Hepatocyte (in vitro differentiated cells): ENCODE measurements around the gene POLR2L. TPM values are rescaled to one million over a fixed set of nuclear protein-coding genes. Genes with fewer than 3 reads are reported as not detected.

ENCODE experiments used
- DNase-seq: peaks from one replicate; pipeline ENCODE4 v3.0.0-alpha.2; 2016; ENCODE audit warnings: low spot score
- H2AFZ ChIP-seq: fragments of 200-600 bp; sonication (generic); 2 replicates; pipeline ENCODE4 v1.6.0; 2016; ENCODE audit warnings: antibody characterized with exemption, mild to moderate bottlenecking
- H3K27ac ChIP-seq: fragments of 200-600 bp; sonication (generic); 2 replicates; pipeline ENCODE4 v1.5.1; 2016; ENCODE audit warnings: mild to moderate bottlenecking
- H3K27me3 ChIP-seq: fragments of 200-600 bp; sonication (generic); 2 replicates; pipeline ENCODE4 v1.6.1; 2016
- H3K36me3 ChIP-seq: fragments of 200-600 bp; sonication (generic); replicated peaks from 2 replicates; pipeline ENCODE4 v1.5.1; 2016; ENCODE audit warnings: low read depth; ENCODE audit not compliant: insufficient read depth
- H3K4me1 ChIP-seq: fragments of 200-600 bp; sonication (generic); 2 replicates; pipeline ENCODE4 v1.5.1; 2016; ENCODE audit warnings: mild to moderate bottlenecking, moderate library complexity; ENCODE audit not compliant: insufficient read depth
- H3K4me2 ChIP-seq: fragments of 200-600 bp; sonication (generic); 2 replicates; pipeline ENCODE4 v1.6.0; 2016
- H3K4me3 ChIP-seq: fragments of 200-600 bp; sonication (generic); 2 replicates; pipeline ENCODE4 v1.5.1; 2016; ENCODE audit warnings: mild to moderate bottlenecking
- H3K79me2 ChIP-seq: fragments of 200-600 bp; sonication (generic); 2 replicates; pipeline ENCODE4 v1.6.0; 2017; ENCODE audit warnings: mild to moderate bottlenecking
- H3K9me2 ChIP-seq: fragments of 200-600 bp; sonication (generic); replicated peaks from 2 replicates; pipeline ENCODE4 v1.6.0; 2017; ENCODE audit warnings: mild to moderate bottlenecking; ENCODE audit not compliant: insufficient read depth
- H3K9me3 ChIP-seq: fragments of 200-600 bp; sonication (generic); 2 replicates; pipeline ENCODE4 v1.5.1; 2016; ENCODE audit warnings: low read depth, mild to moderate bottlenecking
- H4K20me1 ChIP-seq: fragments of 200-600 bp; sonication (generic); 2 replicates; pipeline ENCODE4 v1.6.0; 2016; ENCODE audit warnings: mild to moderate bottlenecking; ENCODE audit not compliant: insufficient read depth, poor library complexity, severe bottlenecking
- CTCF ChIP-seq: fragments of 200-600 bp; sonication (generic); IDR thresholded peaks from 2 replicates; pipeline ENCODE4 v1.5.1; 2016; ENCODE audit warnings: antibody characterized with exemption, mild to moderate bottlenecking; ENCODE audit not compliant: poor library complexity
- EZH2 ChIP-seq: fragments of 200-600 bp; sonication (generic); IDR thresholded peaks from 2 replicates; pipeline ENCODE4 v1.6.1; 2016; ENCODE audit warnings: antibody characterized with exemption, mild to moderate bottlenecking, borderline replicate concordance
- EZH2phosphoT487 ChIP-seq: fragments of 200-600 bp; sonication (generic); IDR thresholded peaks from one replicate; pipeline ENCODE4 v1.6.1; 2018; ENCODE audit warnings: antibody characterized with exemption, mild to moderate bottlenecking, low read depth, moderate library complexity; ENCODE audit not compliant: unreplicated experiment, severe bottlenecking
- WGBS: methylation state at CpG from one replicate; pipeline ENCODE4 v1.1.6; 2016; ENCODE audit warnings: low lambda C conversion rate; ENCODE audit errors: missing lambda C conversion rate; 5-methylcytosine and 5-hydroxymethylcytosine counted together
- polyA plus RNA-seq: library from polyadenylated mRNA; unstranded; fragments of >200 nt; fragmentation: Nextera tagmentation; extraction: Ambion mirVana; gene quantifications from 2 replicates; pipeline ENCODE4 v1.2.1, GENCODE V29; 2016
- total RNA-seq: library from RNA; depleted of rRNA; stranded (reverse); fragments of >200 nt; gene quantifications from 2 replicates; pipeline ENCODE4 v1.2.3, GENCODE V29; 2014

The POLR2L gene
- total and polyA plus RNA-seq, 2 experiments from 2014 or later: 38.0 to 372 TPM

- no peaks in the 10 kb centered on the region for H3K9me3 ChIP-seq
- H3K4me2 ChIP-seq: no peak overlapping the region
- H4K20me1 ChIP-seq: no peaks in the 10 kb centered on the region
- no peak overlapping the region for H3K4me3 ChIP-seq
- no peaks in the 10 kb centered on the region for H3K9me2 ChIP-seq
- peaks cover 25% of the 10 kb centered on the region for H3K4me1 ChIP-seq
- no peaks in the 10 kb centered on the region for H3K27me3 ChIP-seq
- no peak overlapping the region for H3K27ac ChIP-seq
- no peak for DNase-seq
- WGBS: 92% methylated on average over 18 of the region's 27 CpGs
- no peak for TF ChIP-seq CTCF
- H2AFZ ChIP-seq: no peak overlapping the region
- H3K36me3 ChIP-seq: no peaks in the 10 kb centered on the region
- no peaks in the 10 kb centered on the region for H3K79me2 ChIP-seq
These were observed 15.9 kb upstream of the POLR2L start for GRCh38 chr11:858053-858761.

GRCh38 chr11:856397-856796 is 14.1 kb upstream of the POLR2L start:
- TF ChIP-seq EZH2 (no peak), EZH2phosphoT487 (no peak), CTCF (no peak)
- Histone ChIP-seq H3K9me2 (no peaks in the 10 kb centered on the region), H3K79me2 (no peaks in the 10 kb centered on the region), H3K4me2 (no peak overlapping the region), H3K27me3 (no peaks in the 10 kb centered on the region), H3K4me3 (no peak overlapping the region), H3K36me3 (no peaks in the 10 kb centered on the region), H3K4me1 (peaks cover 10% of the 10 kb centered on the region), H3K27ac (no peak overlapping the region), H4K20me1 (peaks cover under 1% of the 10 kb centered on the region), H2AFZ (no peak overlapping the region), H3K9me3 (no peaks in the 10 kb centered on the region)
- DNase-seq: no peak
- WGBS: 91% methylated on average over 6 of the region's 8 CpGs

GRCh38 chr11:855796-856195 is 13.5 kb upstream of the POLR2L start:
- Histone ChIP-seq H4K20me1 (peaks cover 6% of the 10 kb centered on the region), H3K9me3 (no peaks in the 10 kb centered on the region), H3K9me2 (no peaks in the 10 kb centered on the region), H3K4me2 (no peak overlapping the region), H2AFZ (no peak overlapping the region), H3K79me2 (no peaks in the 10 kb centered on the region), H3K36me3 (no peaks in the 10 kb centered on the region), H3K27me3 (no peaks in the 10 kb centered on the region), H3K4me3 (no peak overlapping the region), H3K4me1 (peaks cover 12% of the 10 kb centered on the region), H3K27ac (no peak overlapping the region)
- TF ChIP-seq EZH2: no peak
- TF ChIP-seq EZH2phosphoT487: no peak
- no peak for TF ChIP-seq CTCF
- no peak for DNase-seq
- WGBS: 92% methylated on average over 12 of the region's 12 CpGs

- no peak for TF ChIP-seq EZH2phosphoT487
- no peak for TF ChIP-seq CTCF
- no peak for TF ChIP-seq EZH2
- Histone ChIP-seq H3K4me3 (no peak overlapping the region), H4K20me1 (peaks cover 11% of the 10 kb centered on the region), H3K9me3 (no peaks in the 10 kb centered on the region), H3K9me2 (no peaks in the 10 kb centered on the region), H3K79me2 (no peaks in the 10 kb centered on the region), H3K27me3 (peaks cover under 1% of the 10 kb centered on the region), H3K36me3 (no peaks in the 10 kb centered on the region), H3K27ac (no peak overlapping the region), H2AFZ (no peak overlapping the region), H3K4me2 (no peak overlapping the region), H3K4me1 (peaks cover 15% of the 10 kb centered on the region)
- 87% methylated on average over 7 of the region's 7 CpGs for WGBS
- DNase-seq: no peak
These were observed 13.0 kb upstream of the POLR2L start for GRCh38 chr11:855330-855674.
